HCT116 (cell line): Measurements from ENCODE around the gene SYDE2. TPM values are rescaled to one million over a fixed set of nuclear protein-coding genes. Genes with fewer than 3 reads are reported as not detected.

Source experiments
- ATAC-seq: fragments of 200-7000 bp; cut with Tn5 transposase; 2 replicates; pipeline ENCODE4 v1.9.1; 2020; ENCODE audit warnings: mild to moderate bottlenecking, moderate library complexity
- BruUV-seq: library from RNA; stranded (reverse); fragments of 400-500 nt; replicated peaks from 2 replicates; lab custom pipeline; 2021; lab: Mats Ljungman, UMichigan
- CTCF ChIA-PET: fragments of 300-600 bp; sonication (Branson Sonifier 250); formaldehyde crosslinking; loops from one replicate; lab custom pipeline; 2021; ENCODE audit warnings: antibody characterized with exemption; lab: Charles Lee
- POLR2A ChIA-PET: fragments of 300-600, 350-600 bp; sonication (Branson Sonifier 250); formaldehyde crosslinking; loops from one replicate; lab custom pipeline; 2021; ENCODE audit warnings: antibody characterized with exemption; lab: Charles Lee
- RAD21 ChIA-PET, 2 experiments: fragments of 300-600 bp; sonication (Branson Sonifier 250); formaldehyde crosslinking; loops; one replicate each; lab custom pipeline; 2023; ENCODE audit warnings: low total read pairs in 2 of 2; ENCODE audit not compliant: uncharacterized antibody in 2 of 2, unreplicated experiment in 2 of 2, low non-redundant PET in 1 of 2; lab: Charles Lee
- DNase-seq: peaks from one replicate; pipeline ENCODE4 v3.0.0-alpha.2; 2010; ENCODE audit warnings: low read depth, low spot score
- H2AFZ ChIP-seq: fragments of 200-600 bp; shearing (Covaris generic), sonication (generic); 2 replicates; pipeline ENCODE4 v1.6.1; 2017; ENCODE audit warnings: low read depth, mixed run types, mixed read lengths, antibody characterized with exemption, low read length; ENCODE audit not compliant: poor library complexity, severe bottlenecking
- H3K27ac ChIP-seq: 2 replicates; pipeline ENCODE4 v1.5.1; 2012; ENCODE audit warnings: low read depth, low read length
- H3K27me3 ChIP-seq: fragments of 200-600 bp; sonication (generic); 2 replicates; pipeline ENCODE4 v1.6.1; 2016; ENCODE audit warnings: mixed run types, low read length, mixed read lengths; ENCODE audit not compliant: insufficient read depth
- H3K36me3 ChIP-seq, 2 experiments: fragments of 200-500 bp in 1 of 2; fragments of 200-600 bp in 1 of 2; sonication (Bioruptor generic) in 1 of 2; sonication (generic) in 1 of 2; 2 replicates each; pipeline versions ENCODE4 v1.5.1 to v1.6.1; 2014 to 2016; ENCODE audit warnings: low read length in 2 of 2, inconsistent platforms in 1 of 2, mixed read lengths in 1 of 2, mixed run types in 1 of 2; ENCODE audit not compliant: insufficient read depth in 2 of 2, control insufficient read depth in 1 of 2
- H3K4me1 ChIP-seq, 2 experiments: fragments of 200-600 bp in 1 of 2; sonication (generic) in 1 of 2; 2 replicates each; pipeline versions ENCODE4 v1.5.1 to v1.6.1; 2012 to 2017; ENCODE audit warnings: low read length in 2 of 2, inconsistent platforms in 1 of 2, mild to moderate bottlenecking in 1 of 2, mixed read lengths in 1 of 2, mixed run types in 1 of 2, moderate library complexity in 1 of 2; ENCODE audit not compliant: insufficient read depth in 2 of 2, control insufficient read depth in 1 of 2
- H3K4me2 ChIP-seq: fragments of 200-600 bp; sonication (generic); 2 replicates; pipeline ENCODE4 v1.6.1; 2017; ENCODE audit warnings: mixed run types, low read length, mixed read lengths
- H3K4me3 ChIP-seq, 2 experiments: fragments of 200-600 bp in 1 of 2; sonication (generic) in 1 of 2; replicated peaks in 1 of 2; 2 replicates each; pipeline ENCODE4 v1.5.1; 2011 to 2016; ENCODE audit warnings: low read length in 2 of 2, control low read depth in 1 of 2, low read depth in 1 of 2, mild to moderate bottlenecking in 1 of 2, mixed read lengths in 1 of 2, mixed run types in 1 of 2
- H3K79me2 ChIP-seq: fragments of 200-600 bp; sonication (generic); 2 replicates; pipeline ENCODE4 v1.6.1; 2017; ENCODE audit warnings: mild to moderate bottlenecking, mixed run types, low read length, moderate library complexity, mixed read lengths; ENCODE audit not compliant: insufficient read depth
- H3K9ac ChIP-seq: fragments of 200-600 bp; sonication (generic); 2 replicates; pipeline ENCODE4 v1.6.1; 2016; ENCODE audit warnings: low read length, mixed read lengths
- H3K9me2 ChIP-seq: fragments of 200-600 bp; sonication (generic), shearing (Covaris generic); 2 replicates; pipeline ENCODE4 v1.6.1; 2017; ENCODE audit warnings: mixed run types, mild to moderate bottlenecking, moderate library complexity; ENCODE audit not compliant: insufficient read depth
- H3K9me3 ChIP-seq, 2 experiments: fragments of 200-500 bp in 1 of 2; fragments of 200-600 bp in 1 of 2; sonication (Bioruptor generic) in 1 of 2; sonication (generic) in 1 of 2; 2 replicates each; pipeline ENCODE4 v1.6.1; 2014 to 2017; ENCODE audit warnings: low read length in 2 of 2, mixed read lengths in 2 of 2, inconsistent platforms in 1 of 2, low read depth in 1 of 2, mild to moderate bottlenecking in 1 of 2, mixed run types in 1 of 2, moderate library complexity in 1 of 2; ENCODE audit not compliant: control insufficient read depth in 1 of 2, insufficient read depth in 1 of 2
- H4K20me1 ChIP-seq: fragments of 200-600 bp; sonication (generic), shearing (Covaris generic); 2 replicates; pipeline ENCODE4 v1.6.1; 2017; ENCODE audit warnings: mixed run types, mild to moderate bottlenecking, moderate library complexity; ENCODE audit not compliant: insufficient read depth
- CBX3 ChIP-seq: IDR thresholded peaks from 2 replicates; pipeline ENCODE4 v1.6.1; 2012; ENCODE audit warnings: low read depth
- EGR1 ChIP-seq: IDR thresholded peaks from 2 replicates; pipeline ENCODE4 v1.6.1; 2012; ENCODE audit warnings: low read depth
- EZH2phosphoT487 ChIP-seq: fragments of 200-600 bp; IDR thresholded peaks from 2 replicates; pipeline ENCODE4 v1.6.1; 2018; ENCODE audit warnings: antibody characterized with exemption, borderline replicate concordance
- JUND ChIP-seq: IDR thresholded peaks from 2 replicates; pipeline ENCODE4 v1.6.1; 2012
- POLR2AphosphoS5 ChIP-seq: IDR thresholded peaks from 2 replicates; pipeline ENCODE4 v1.6.1; 2011; ENCODE audit warnings: mild to moderate bottlenecking, low read depth, low read length, moderate library complexity
- RAD21 ChIP-seq: IDR thresholded peaks from 2 replicates; pipeline ENCODE4 v1.6.1; 2012; ENCODE audit warnings: low read depth, mild to moderate bottlenecking
- REST ChIP-seq: IDR thresholded peaks from 2 replicates; pipeline ENCODE4 v1.6.1; 2012; ENCODE audit warnings: low read depth
- SP1 ChIP-seq: IDR thresholded peaks from 2 replicates; pipeline ENCODE4 v1.6.1; 2012; ENCODE audit warnings: low read depth
- ZBTB33 ChIP-seq: IDR thresholded peaks from 2 replicates; pipeline ENCODE4 v1.6.1; 2011; ENCODE audit warnings: mild to moderate bottlenecking, low read length, moderate library complexity; ENCODE audit not compliant: insufficient replicate concordance; ENCODE audit errors: extremely low read depth
- ZFX ChIP-seq: fragments of 450-650 bp; IDR thresholded peaks from 2 replicates; pipeline ENCODE4 v1.6.1; 2017
- intact Hi-C: fragments of 100-400 bp; cut with micrococcal nuclease; formaldehyde crosslinking; loops from 2 replicates; pipeline ENCODE4 v1.10.0; 2022
- total RNA-seq: library from RNA; stranded (reverse); gene quantifications from one replicate; pipeline ENCODE4 v1.2.1, GENCODE V29; 2021; ENCODE audit not compliant: unreplicated experiment

SYDE2 gene
- total RNA-seq, 1 experiment from 2014 or later = 5.3 TPM

DNA sequence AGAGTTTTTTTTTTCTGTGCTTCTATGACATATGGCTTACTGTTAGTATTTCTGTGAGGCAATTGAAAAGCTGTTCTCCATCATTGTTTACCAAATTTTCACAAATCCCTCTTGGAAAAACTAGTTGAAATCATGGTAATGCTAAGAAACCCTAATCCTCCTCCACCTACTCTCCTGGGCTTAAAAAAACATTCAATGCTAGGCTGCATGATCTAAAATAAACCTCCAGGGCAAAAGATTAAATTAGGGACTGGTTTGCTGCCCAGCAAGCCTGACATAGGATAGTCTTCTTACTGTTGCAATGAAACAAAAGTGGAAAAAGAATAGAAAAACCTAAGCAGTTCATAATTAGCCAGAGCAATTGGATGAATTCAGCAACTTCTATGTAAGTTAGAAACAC, 42.6 kb upstream of the SYDE2 start:
- H4K20me1 ChIP-seq = no peaks in the 10 kb centered on the region
- no peaks in the 10 kb centered on the region for H3K36me3 ChIP-seq
- no peak for TF ChIP-seq CBX3
- TF ChIP-seq JUND = no peak
- TF ChIP-seq EZH2phosphoT487 = no peak
- no peak for TF ChIP-seq ZBTB33
- TF ChIP-seq EGR1 = no peak
- TF ChIP-seq REST = no peak
- no peak for TF ChIP-seq POLR2AphosphoS5
- TF ChIP-seq SP1 = no peak
- TF ChIP-seq ZFX = no peak
- TF ChIP-seq RAD21 = no peak
- no peak overlapping the region for H2AFZ ChIP-seq
- no peaks in the 10 kb centered on the region for H3K9me3 ChIP-seq
- no peaks in the 10 kb centered on the region for H3K79me2 ChIP-seq
- peaks cover 4 to 10% of the 10 kb centered on the region in 2 experiments; a peak in 3 of 4 replicates for H3K4me1 ChIP-seq
- no peaks in the 10 kb centered on the region for H3K9me2 ChIP-seq
- H3K9ac ChIP-seq = no peak overlapping the region
- H3K4me3 ChIP-seq = no peak overlapping the region
- H3K27me3 ChIP-seq = no peaks in the 10 kb centered on the region
- no TSS peak for BruUV-seq
- DNase-seq = no peak
- CTCF ChIA-PET = interaction anchor here (2.5 to 3.0 kb wide), 2 partner anchors 11 to 299 kb away, joined by 8 to 17 read pairs; no protein-coding TSS in a partner anchor
- RAD21 ChIA-PET = no interaction called here
- H3K4me2 ChIP-seq = no peak overlapping the region
- no peak for ATAC-seq
- POLR2A ChIA-PET = no interaction called here
- intact Hi-C loops = no loop called here
- H3K27ac ChIP-seq = no peak overlapping the region
